ENCODE measurements around the gene SPEN.
"Not testable (repeated sequence)": the region's sequence is repeated elsewhere in the genome, so short reads cannot be mapped to it uniquely, and the experiment has no call there.

SPEN gene

GRCh38 chr1:15902882-15903281 is 55.4 kb downstream of the SPEN start:
- peak; percentile 55 for DNase-seq (ENCODE audit: low read depth)
- no peak overlapping the region for H3K4me3 ChIP-seq (ENCODE audit: low read depth, low read length)
- TF ChIP-seq, protein P1, sequence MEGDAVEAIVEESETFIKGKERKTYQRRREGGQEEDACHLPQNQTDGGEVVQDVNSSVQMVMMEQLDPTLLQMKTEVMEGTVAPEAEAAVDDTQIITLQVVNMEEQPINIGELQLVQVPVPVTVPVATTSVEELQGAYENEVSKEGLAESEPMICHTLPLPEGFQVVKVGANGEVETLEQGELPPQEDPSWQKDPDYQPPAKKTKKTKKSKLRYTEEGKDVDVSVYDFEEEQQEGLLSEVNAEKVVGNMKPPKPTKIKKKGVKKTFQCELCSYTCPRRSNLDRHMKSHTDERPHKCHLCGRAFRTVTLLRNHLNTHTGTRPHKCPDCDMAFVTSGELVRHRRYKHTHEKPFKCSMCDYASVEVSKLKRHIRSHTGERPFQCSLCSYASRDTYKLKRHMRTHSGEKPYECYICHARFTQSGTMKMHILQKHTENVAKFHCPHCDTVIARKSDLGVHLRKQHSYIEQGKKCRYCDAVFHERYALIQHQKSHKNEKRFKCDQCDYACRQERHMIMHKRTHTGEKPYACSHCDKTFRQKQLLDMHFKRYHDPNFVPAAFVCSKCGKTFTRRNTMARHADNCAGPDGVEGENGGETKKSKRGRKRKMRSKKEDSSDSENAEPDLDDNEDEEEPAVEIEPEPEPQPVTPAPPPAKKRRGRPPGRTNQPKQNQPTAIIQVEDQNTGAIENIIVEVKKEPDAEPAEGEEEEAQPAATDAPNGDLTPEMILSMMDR (conservative IDR thresholded peaks at IDR 0.05; ENCODE audit: low read depth, low read length) = no peak

- DNase-seq (ENCODE audit: low read depth) = no peak
- TF ChIP-seq, protein P1 (conservative IDR thresholded peaks at IDR 0.05; ENCODE audit: low read depth, low read length) = no peak
- no peak overlapping the region for H3K4me3 ChIP-seq (ENCODE audit: low read depth, low read length)
Observed at GRCh38 chr1:15908597-15908996, 61.1 kb downstream of the SPEN start.

- no peak overlapping the region for H3K4me3 ChIP-seq (ENCODE audit: low read depth, low read length)
- no peak for DNase-seq (ENCODE audit: low read depth)
- TF ChIP-seq, protein P1 (conservative IDR thresholded peaks at IDR 0.05; ENCODE audit: low read depth, low read length) = no peak
Observed at GRCh38 chr1:15911141-15911540, 63.6 kb downstream of the SPEN start.

GRCh38 chr1:15911927-15912326 is 64.4 kb downstream of the SPEN start:
- no peak overlapping the region for H3K4me3 ChIP-seq (ENCODE audit: low read depth, low read length)
- no peak for DNase-seq (ENCODE audit: low read depth)

DNA sequence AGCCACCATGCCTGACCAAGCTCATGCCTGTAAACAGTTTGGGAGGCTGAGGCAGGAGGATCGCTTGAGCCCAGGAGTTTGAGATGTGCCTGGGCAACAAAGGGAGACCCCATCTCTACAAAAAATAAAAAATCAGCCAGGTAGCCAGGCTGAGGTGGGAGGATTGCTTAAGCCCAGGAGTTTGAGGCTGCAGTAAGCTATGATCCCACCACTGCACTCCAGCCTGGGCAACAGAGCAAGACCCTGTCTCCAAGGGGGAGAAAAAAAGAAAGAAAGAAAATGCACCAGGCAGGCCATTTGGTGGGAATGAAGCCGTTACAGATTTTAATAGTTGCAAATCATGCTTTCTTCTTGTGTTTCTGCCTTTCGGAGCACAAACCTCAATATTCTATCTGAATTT is 66.1 kb downstream of the SPEN start:
- not testable (repeated sequence) for DNase-seq (ENCODE audit: low read depth); H3K4me3 ChIP-seq (ENCODE audit: low read depth, low read length)

More at GRCh38 chr1:15911927-15912326, 64.4 kb downstream of the SPEN start:
- TF ChIP-seq, protein P1 (conservative IDR thresholded peaks at IDR 0.05; ENCODE audit: low read depth, low read length) = no peak

GRCh38 chr1:15915991-15916390 is 68.5 kb downstream of the SPEN start:
- peak; percentile 48 for DNase-seq (ENCODE audit: low read depth)
- H3K4me3 ChIP-seq (ENCODE audit: low read depth, low read length) = no peak overlapping the region
- TF ChIP-seq, protein P1 (conservative IDR thresholded peaks at IDR 0.05; ENCODE audit: low read depth, low read length) = no peak

DNA sequence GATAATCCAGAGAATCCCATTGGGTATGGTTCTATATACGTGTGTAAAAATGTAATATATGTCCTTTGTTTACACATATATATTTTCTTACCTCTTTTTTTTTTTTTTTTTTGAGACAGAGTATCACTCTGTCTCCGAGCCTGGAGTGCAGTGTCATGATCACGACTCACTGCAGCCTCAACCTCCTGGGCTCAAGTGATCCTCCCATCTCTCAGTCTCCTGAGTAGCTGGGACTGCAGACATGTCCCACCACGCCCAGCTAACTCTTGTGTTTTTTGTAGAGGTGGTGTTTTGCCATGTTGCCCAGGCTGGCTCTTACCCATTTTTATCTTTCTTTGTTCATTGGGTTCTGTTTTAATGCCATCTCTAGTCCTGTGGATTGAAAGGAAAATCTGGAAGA is 68.9 kb downstream of the SPEN start:
- no peak for DNase-seq (ENCODE audit: low read depth)
- TF ChIP-seq, protein P1 (conservative IDR thresholded peaks at IDR 0.05; ENCODE audit: low read depth, low read length) = no peak
- no peak overlapping the region for H3K4me3 ChIP-seq (ENCODE audit: low read depth, low read length)

GRCh38 chr1:15916916-15917315 is 69.4 kb downstream of the SPEN start:
- TF ChIP-seq, protein P1 (conservative IDR thresholded peaks at IDR 0.05; ENCODE audit: low read depth, low read length) = no peak
- H3K4me3 ChIP-seq (ENCODE audit: low read depth, low read length) = no peak overlapping the region
- no peak for DNase-seq (ENCODE audit: low read depth)
